Uterus (tissue), 2 donors: Measurements from ENCODE around the gene FAM78A.

ENCODE experiments used
- POLR2A ChIP-seq, 2 donors: fragments of 450-650 bp; IDR thresholded peaks; one replicate each; pipeline ENCODE4 v1.6.1; 2016; ENCODE audit warnings: antibody characterized with exemption in 2 of 2, mild to moderate bottlenecking in 1 of 2, moderate library complexity in 1 of 2
- TF ChIP-seq, protein P1 (sequence below), 4 experiments: fragments of 200-600 bp in 2 of 4; fragments of 450-650 bp in 2 of 4; sonication (generic) in 2 of 4; IDR thresholded peaks; one replicate each; pipeline ENCODE4 v1.5.1; 2016 to 2019; ENCODE audit warnings: antibody characterized with exemption in 4 of 4, mild to moderate bottlenecking in 2 of 4, moderate library complexity in 1 of 4

GRCh38 chr9:131304676-131305355, 28.5 kb upstream of the FAM78A start:
- no peak for TF ChIP-seq POLR2A (IDR thresholded peaks at IDR 0.05)
- TF ChIP-seq, protein P1, sequence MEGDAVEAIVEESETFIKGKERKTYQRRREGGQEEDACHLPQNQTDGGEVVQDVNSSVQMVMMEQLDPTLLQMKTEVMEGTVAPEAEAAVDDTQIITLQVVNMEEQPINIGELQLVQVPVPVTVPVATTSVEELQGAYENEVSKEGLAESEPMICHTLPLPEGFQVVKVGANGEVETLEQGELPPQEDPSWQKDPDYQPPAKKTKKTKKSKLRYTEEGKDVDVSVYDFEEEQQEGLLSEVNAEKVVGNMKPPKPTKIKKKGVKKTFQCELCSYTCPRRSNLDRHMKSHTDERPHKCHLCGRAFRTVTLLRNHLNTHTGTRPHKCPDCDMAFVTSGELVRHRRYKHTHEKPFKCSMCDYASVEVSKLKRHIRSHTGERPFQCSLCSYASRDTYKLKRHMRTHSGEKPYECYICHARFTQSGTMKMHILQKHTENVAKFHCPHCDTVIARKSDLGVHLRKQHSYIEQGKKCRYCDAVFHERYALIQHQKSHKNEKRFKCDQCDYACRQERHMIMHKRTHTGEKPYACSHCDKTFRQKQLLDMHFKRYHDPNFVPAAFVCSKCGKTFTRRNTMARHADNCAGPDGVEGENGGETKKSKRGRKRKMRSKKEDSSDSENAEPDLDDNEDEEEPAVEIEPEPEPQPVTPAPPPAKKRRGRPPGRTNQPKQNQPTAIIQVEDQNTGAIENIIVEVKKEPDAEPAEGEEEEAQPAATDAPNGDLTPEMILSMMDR (IDR thresholded peaks at IDR 0.05), result no peak
